ENCODE measurements around the gene DGKH.

GRCh38 chr13:42223681-42224080 is 175.2 kb downstream of the DGKH start:
- no peak for TF ChIP-seq EZH2 (IDR thresholded peaks at IDR 0.05; ENCODE audit: borderline replicate concordance, insufficient read depth, low read depth, low read length, poor library complexity, severe bottlenecking)
- TF ChIP-seq, protein P1, sequence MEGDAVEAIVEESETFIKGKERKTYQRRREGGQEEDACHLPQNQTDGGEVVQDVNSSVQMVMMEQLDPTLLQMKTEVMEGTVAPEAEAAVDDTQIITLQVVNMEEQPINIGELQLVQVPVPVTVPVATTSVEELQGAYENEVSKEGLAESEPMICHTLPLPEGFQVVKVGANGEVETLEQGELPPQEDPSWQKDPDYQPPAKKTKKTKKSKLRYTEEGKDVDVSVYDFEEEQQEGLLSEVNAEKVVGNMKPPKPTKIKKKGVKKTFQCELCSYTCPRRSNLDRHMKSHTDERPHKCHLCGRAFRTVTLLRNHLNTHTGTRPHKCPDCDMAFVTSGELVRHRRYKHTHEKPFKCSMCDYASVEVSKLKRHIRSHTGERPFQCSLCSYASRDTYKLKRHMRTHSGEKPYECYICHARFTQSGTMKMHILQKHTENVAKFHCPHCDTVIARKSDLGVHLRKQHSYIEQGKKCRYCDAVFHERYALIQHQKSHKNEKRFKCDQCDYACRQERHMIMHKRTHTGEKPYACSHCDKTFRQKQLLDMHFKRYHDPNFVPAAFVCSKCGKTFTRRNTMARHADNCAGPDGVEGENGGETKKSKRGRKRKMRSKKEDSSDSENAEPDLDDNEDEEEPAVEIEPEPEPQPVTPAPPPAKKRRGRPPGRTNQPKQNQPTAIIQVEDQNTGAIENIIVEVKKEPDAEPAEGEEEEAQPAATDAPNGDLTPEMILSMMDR (IDR thresholded peaks at IDR 0.05), result no peak

Measured in B cell (primary cell).